ENCODE measurements around the gene ADAMTS18.

DNA sequence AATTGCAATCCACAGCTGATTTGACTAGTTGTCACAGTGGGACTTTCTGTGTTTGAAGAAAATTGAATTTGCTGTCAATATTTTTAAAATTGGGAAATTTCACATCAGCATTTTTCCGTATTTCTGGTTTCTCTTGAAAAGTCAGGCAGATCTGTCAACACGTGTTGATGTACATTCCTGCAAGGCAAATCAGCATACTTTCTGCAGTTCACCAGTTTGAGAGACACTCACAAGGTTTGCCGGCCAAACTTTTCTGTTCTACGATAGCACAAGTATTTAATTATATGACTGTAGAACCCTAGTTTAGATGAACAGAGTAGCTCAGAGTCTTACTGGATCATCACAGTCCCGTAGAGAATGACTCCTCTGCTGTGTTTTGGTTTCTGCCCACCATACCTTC lies 102.0 kb downstream of the ADAMTS18 start:
- TF ChIP-seq, protein P1, sequence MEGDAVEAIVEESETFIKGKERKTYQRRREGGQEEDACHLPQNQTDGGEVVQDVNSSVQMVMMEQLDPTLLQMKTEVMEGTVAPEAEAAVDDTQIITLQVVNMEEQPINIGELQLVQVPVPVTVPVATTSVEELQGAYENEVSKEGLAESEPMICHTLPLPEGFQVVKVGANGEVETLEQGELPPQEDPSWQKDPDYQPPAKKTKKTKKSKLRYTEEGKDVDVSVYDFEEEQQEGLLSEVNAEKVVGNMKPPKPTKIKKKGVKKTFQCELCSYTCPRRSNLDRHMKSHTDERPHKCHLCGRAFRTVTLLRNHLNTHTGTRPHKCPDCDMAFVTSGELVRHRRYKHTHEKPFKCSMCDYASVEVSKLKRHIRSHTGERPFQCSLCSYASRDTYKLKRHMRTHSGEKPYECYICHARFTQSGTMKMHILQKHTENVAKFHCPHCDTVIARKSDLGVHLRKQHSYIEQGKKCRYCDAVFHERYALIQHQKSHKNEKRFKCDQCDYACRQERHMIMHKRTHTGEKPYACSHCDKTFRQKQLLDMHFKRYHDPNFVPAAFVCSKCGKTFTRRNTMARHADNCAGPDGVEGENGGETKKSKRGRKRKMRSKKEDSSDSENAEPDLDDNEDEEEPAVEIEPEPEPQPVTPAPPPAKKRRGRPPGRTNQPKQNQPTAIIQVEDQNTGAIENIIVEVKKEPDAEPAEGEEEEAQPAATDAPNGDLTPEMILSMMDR (IDR thresholded peaks at IDR 0.05), result no peak
- TF ChIP-seq POLR2A (IDR thresholded peaks at IDR 0.05), result no peak
